ENCODE data around the gene GAS2L2. TPM values are rescaled to one million over a fixed set of nuclear protein-coding genes. Genes with fewer than 3 reads are reported as not detected.
A peak's percentile ranks its signal among the peaks of the same experiment; 100 is the strongest.

The GAS2L2 gene
- total RNA-seq, 2 donors from 2014 or later = not detected

DNA sequence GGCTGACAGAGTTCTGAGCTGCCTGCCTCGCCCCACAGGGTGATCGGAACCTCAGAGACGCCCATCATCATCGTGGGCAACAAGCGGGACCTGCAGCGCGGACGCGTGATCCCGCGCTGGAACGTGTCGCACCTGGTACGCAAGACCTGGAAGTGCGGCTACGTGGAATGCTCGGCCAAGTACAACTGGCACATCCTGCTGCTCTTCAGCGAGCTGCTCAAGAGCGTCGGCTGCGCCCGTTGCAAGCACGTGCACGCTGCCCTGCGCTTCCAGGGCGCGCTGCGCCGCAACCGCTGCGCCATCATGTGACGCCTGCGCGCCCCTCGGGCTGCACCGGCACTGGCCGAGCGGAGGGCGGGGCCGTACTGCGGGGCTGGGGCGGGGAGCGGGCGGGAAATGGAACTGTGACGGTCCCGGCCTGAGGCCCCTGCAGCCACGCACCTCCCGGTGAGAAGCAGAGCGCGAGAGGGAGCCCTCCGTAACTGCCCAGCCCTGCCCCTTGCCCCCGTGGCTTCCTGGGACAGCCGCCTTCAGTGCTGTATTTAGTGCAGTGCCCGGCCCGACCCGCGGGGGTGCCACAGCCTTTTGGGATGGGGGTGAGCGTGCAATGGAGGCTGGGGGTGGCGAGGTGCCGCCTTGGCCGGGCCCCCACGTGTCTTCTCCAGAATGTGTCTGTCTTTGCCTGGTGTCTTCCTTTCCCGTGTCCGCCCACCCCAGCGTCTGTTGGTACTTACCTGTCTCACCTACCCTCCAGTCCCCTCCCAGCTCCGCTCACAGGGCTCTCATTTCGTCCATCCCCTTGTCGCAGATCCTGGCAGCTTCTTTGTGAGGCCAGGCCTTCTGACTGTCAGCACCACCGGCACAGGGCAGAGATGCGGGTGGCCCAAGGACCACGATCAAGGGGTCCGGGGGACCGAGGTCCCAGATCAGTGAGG, 11.8 kb downstream of the GAS2L2 start:
- H3K27me3 ChIP-seq (replicated peaks; ENCODE audit: insufficient read depth) = peaks cover 11% of the 10 kb centered on the region
- DNase-seq (ENCODE audit: low spot score) = no peak
- WGBS = 25% methylated on average over 45 of the region's 73 CpGs

DNA sequence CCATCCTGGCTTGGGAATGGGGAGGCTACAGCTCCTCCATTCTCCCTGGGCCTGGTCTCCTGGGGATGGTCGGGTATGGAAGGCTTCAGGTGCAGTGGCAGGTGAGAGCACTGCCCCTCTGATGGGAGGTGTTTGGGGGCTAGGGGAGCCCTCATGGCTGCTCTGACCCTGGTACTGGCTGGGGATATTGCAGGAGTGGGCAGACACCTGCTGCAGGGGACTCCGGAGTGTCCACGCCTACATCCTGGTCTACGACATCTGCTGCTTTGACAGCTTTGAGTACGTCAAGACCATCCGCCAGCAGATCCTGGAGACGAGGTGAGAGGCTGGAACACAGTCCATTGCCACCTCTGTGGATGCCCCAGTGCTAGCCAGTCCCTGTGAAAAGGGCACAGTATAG, 12.8 kb downstream of the GAS2L2 start:
- Histone ChIP-seq H3K27me3 (replicated peaks; ENCODE audit: insufficient read depth) (peaks cover 11% of the 10 kb centered on the region), H3K27ac (no peak overlapping the region), H3K4me1 (replicated peaks) (no peaks in the 10 kb centered on the region), H3K36me3 (no peaks in the 10 kb centered on the region), H3K4me3 (no peak overlapping the region), H3K9me3 (no peaks in the 10 kb centered on the region)
- intact Hi-C loops (cut with DNase I) = no loop called here
- WGBS = 86% methylated on average over 7 of the region's 7 CpGs
- TF ChIP-seq POLR2AphosphoS5 (IDR thresholded peaks at IDR 0.05) = no peak
- no peak for TF ChIP-seq POLR2A (IDR thresholded peaks at IDR 0.05)
- TF ChIP-seq, protein P1, sequence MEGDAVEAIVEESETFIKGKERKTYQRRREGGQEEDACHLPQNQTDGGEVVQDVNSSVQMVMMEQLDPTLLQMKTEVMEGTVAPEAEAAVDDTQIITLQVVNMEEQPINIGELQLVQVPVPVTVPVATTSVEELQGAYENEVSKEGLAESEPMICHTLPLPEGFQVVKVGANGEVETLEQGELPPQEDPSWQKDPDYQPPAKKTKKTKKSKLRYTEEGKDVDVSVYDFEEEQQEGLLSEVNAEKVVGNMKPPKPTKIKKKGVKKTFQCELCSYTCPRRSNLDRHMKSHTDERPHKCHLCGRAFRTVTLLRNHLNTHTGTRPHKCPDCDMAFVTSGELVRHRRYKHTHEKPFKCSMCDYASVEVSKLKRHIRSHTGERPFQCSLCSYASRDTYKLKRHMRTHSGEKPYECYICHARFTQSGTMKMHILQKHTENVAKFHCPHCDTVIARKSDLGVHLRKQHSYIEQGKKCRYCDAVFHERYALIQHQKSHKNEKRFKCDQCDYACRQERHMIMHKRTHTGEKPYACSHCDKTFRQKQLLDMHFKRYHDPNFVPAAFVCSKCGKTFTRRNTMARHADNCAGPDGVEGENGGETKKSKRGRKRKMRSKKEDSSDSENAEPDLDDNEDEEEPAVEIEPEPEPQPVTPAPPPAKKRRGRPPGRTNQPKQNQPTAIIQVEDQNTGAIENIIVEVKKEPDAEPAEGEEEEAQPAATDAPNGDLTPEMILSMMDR (IDR thresholded peaks at IDR 0.05) = no peak
- no peak for DNase-seq (ENCODE audit: low spot score)

More for the DNA sequence above, 11.8 kb downstream of the GAS2L2 start:
- no peaks in the 10 kb centered on the region for H3K4me1 ChIP-seq (replicated peaks)
- no peaks in the 10 kb centered on the region for H3K36me3 ChIP-seq
- intact Hi-C loops (cut with DNase I) = no loop called here
- H3K9me3 ChIP-seq = no peaks in the 10 kb centered on the region
- peak overlapping the region in 1 of 2 donors; percentile 16 for H3K4me3 ChIP-seq
- no peak for TF ChIP-seq POLR2AphosphoS5 (IDR thresholded peaks at IDR 0.05)
- TF ChIP-seq, protein P1 (IDR thresholded peaks at IDR 0.05) = no peak
- no peak for TF ChIP-seq POLR2A (IDR thresholded peaks at IDR 0.05)
- H3K27ac ChIP-seq = no peak overlapping the region

DNA sequence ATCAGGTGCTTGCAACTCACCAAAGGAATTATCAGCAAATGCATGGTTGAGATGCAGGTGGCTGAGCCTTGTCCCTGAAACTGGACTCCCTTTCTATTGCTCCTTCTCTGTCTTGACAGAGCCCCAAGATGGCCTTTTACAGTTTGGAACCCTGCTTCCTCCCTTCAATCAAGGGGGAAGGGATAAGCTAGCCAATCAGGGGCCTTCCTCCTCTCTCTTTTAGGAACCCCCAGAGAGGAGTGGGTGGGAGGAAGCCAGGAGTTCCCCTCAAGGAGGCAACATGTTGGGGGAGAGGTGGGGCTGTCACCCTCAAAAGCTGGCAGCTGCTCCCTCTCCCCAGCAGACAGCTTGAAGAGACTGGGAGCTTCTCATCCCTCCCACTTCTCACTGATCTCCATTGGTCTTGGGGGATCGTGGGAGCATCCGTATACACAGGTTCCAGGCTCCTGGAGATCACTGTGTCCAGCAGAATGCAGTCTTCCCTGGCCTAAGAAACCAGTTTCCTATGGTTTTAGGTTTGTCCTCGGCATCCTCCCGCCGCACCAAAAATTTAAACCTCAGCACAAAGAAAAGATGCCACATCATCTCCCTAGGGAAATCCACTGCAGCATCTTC, 14.4 kb downstream of the GAS2L2 start:
- TF ChIP-seq, protein P1 (IDR thresholded peaks at IDR 0.05) = no peak
- TF ChIP-seq POLR2A (IDR thresholded peaks at IDR 0.05) (no peak), POLR2AphosphoS5 (IDR thresholded peaks at IDR 0.05) (no peak)
- intact Hi-C loops (cut with DNase I) = no loop called here
- Histone ChIP-seq H3K4me3 (no peak overlapping the region), H3K9me3 (no peaks in the 10 kb centered on the region), H3K27ac (no peak overlapping the region), H3K27me3 (replicated peaks; ENCODE audit: insufficient read depth) (peaks cover 11% of the 10 kb centered on the region), H3K4me1 (replicated peaks) (no peaks in the 10 kb centered on the region), H3K36me3 (no peaks in the 10 kb centered on the region)
- WGBS = 76% methylated on average over 5 of the region's 5 CpGs
- no peak for DNase-seq (ENCODE audit: low spot score)

DNA sequence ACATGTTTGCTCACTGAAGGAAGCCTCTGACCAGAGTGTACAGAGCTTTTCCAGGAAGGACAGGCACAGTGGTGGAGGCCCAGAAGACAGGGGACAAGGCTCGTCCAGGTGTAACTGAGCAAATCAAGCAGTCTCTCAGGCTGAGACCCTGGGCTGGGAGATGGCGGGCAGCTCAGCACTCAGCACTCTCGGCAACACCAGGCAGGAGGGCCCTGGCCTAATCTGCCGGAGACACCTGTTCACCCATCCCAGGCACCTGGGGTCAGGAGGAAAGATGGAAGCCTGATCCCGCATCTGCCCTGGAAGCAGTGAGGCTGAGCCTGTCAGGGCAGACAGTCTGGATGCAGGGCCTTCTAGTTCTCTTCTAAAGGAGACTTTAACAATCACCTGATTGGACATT, 16.8 kb downstream of the GAS2L2 start:
- H3K36me3 ChIP-seq = no peaks in the 10 kb centered on the region
- 89% methylated on average over 5 of the region's 5 CpGs for WGBS
- intact Hi-C loops (cut with DNase I) = no loop called here
- H3K27me3 ChIP-seq (replicated peaks; ENCODE audit: insufficient read depth) = peaks cover 3% of the 10 kb centered on the region
- H3K4me1 ChIP-seq (replicated peaks) = peaks cover 1% of the 10 kb centered on the region
- TF ChIP-seq POLR2A (IDR thresholded peaks at IDR 0.05) (no peak), POLR2AphosphoS5 (IDR thresholded peaks at IDR 0.05) (no peak)
- TF ChIP-seq, protein P1 (IDR thresholded peaks at IDR 0.05) = no peak
- no peak overlapping the region for H3K4me3 ChIP-seq
- H3K9me3 ChIP-seq = no peaks in the 10 kb centered on the region
- no peak overlapping the region for H3K27ac ChIP-seq
- no peak for DNase-seq (ENCODE audit: low spot score)

Data from prostate gland (tissue), 2 donors.